ENCODE results near the gene DPF3.

DPF3 gene

DNA sequence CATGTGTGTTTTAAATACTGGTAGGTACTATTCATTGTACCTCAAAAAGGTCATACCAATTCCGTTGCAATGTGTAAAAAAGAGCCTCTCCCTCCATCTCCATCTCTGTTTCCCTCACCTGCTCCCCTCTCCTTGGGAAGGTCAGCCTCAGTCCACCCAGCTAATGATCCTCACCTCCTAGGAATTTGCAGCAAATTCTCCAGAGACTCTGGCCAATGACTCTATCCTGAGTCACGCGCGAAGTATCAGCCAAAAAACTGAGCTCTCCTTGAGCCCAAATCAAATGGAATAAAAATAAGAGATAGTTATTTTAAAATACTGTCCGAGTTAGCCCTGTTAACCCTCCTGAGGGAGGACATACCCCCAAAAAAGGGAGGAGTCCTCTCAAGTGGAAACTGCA, 148.4 kb downstream of the DPF3 start:
- no peak for TF ChIP-seq CTCF (IDR thresholded peaks at IDR 0.05)

GRCh38 chr14:72744416-72745120, 149.3 kb downstream of the DPF3 start:
- no peak for TF ChIP-seq CTCF (IDR thresholded peaks at IDR 0.05)

- TF ChIP-seq CTCF (IDR thresholded peaks at IDR 0.05), result no peak
Measured at GRCh38 chr14:72743626-72744025, 150.3 kb downstream of the DPF3 start.

- no peak for TF ChIP-seq CTCF (IDR thresholded peaks at IDR 0.05)
Measured at GRCh38 chr14:72742838-72743195, 151.1 kb downstream of the DPF3 start.

DNA sequence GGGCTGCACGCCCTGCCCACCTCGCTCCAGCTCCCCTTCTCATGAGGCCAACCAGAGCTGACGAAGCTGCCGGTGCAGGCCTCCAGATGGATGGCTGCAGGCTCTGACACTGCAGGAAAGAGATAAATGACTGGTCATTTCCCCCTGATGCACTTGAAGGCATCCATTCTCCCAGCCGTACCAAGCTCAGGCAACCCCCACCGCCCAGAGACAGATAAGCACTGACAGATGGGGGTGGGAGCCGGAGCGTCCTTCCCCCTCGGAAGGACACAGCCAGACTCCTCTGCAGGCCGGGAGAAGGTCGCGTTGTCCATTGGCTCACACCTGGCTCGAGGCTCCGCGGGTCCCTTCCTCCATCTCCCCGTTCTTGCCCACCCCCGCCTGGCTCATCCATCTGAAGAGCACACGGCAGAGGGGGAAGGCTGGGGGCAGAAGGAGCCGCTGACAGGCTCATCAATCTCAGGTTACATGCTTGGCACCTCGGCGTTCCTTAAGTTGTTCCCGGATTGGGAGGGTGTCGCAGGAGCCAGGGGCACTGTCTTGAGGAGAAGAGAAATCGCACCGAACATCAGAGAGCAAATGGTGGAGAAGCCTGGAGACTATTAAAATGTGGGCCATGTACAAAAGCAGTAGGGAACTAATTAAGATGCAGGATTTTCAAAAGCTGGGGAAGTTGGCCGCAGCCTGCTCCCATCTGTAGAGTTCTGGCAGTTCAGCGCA, 151.6 kb downstream of the DPF3 start:
- TF ChIP-seq CTCF (IDR thresholded peaks at IDR 0.05), result no peak

DNA sequence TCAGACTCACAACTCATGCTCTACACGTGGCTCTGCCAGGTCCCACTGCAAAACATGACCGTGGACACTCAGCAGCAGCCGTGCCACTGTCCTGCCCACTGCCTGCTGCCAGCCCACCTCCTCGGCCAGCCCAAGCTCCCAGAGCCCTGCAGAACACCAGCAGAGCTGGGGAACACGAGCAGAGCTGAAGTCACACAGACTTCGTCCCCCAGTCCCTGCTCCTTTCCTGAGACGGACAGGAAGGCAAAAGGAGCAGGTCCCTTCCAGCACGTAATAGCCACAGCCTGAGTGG, 152.1 kb downstream of the DPF3 start:
- TF ChIP-seq CTCF (IDR thresholded peaks at IDR 0.05), result no peak

- no peak for TF ChIP-seq CTCF (IDR thresholded peaks at IDR 0.05)
Measured at GRCh38 chr14:72740966-72741825, 152.7 kb downstream of the DPF3 start.

Data from LNCAP (cell line).